ENCODE results near the gene B9D1. TPM values are rescaled to one million over a fixed set of nuclear protein-coding genes. Genes with fewer than 3 reads are reported as not detected.

The B9D1 gene
- total and polyA plus RNA-seq, 2 of the 13 experiments (the other 11 are each of a cell fraction or from before 2014, with no cell fraction given) = 27.7 to 31.1 TPM

GRCh38 chr17:19377602-19378415, 15.3 kb upstream of the B9D1 start (continued):
- TF ChIP-seq GMEB2 (CRISPR knock-in tag; IDR thresholded peaks at IDR 0.05; ENCODE audit: low read depth) (peak; percentile 73; the same call in 1 of the 2 replicates), HNRNPL (IDR thresholded peaks at IDR 0.05; ENCODE audit: low read depth, low read length) (no peak), GMEB1 (CRISPR knock-in tag; IDR thresholded peaks at IDR 0.05; ENCODE audit: borderline replicate concordance) (peak; percentile 93), ZNF746 (CRISPR knock-in tag; IDR thresholded peaks at IDR 0.05) (no peak)

GRCh38 chr17:19376811-19377210, 14.3 kb upstream of the B9D1 start:
- Histone ChIP-seq H3K4me2 (ENCODE audit: low read depth, low read length) (peak overlapping the region; percentile 90), H2AFZ (ENCODE audit: low read length) (no peak overlapping the region), H3K9me3 (ENCODE audit: low read length) (no peaks in the 10 kb centered on the region), H3K79me2 (ENCODE audit: insufficient read depth, low read length) (peaks cover 12% of the 10 kb centered on the region), H3K4me3 (replicated peaks in 1 of 3; ENCODE audit: insufficient read depth in 1 of 3, low read depth in 2 of 3, low read length in 3 of 3) (peak overlapping the region; percentile 61 to 96 (median 87)), H3K9ac (ENCODE audit: insufficient read depth, low read depth, low read length) (peak overlapping the region; percentile 84), H3K36me3 (replicated peaks in 1 of 2; ENCODE audit: control insufficient read depth in 1 of 2, insufficient read depth in 2 of 2, low read length in 2 of 2) (peaks cover 7 to 19% of the 10 kb centered on the region in 2 experiments), H3K27me3 (ENCODE audit: control insufficient read depth in 1 of 2, insufficient read depth in 2 of 2, low read length in 2 of 2) (peaks cover 0 to 2% of the 10 kb centered on the region in 2 experiments; a peak in 1 of 5 replicates), H3K4me1 (ENCODE audit: insufficient read depth, low read length) (peaks cover 33% of the 10 kb centered on the region), H3K27ac (ENCODE audit: extremely low read length, insufficient read depth, low read length) (peak overlapping the region; percentile 93), H4K20me1 (ENCODE audit: insufficient read depth, low read length) (no peaks in the 10 kb centered on the region)
- no TSS peak for BruUV-seq (replicated peaks)
- in situ Hi-C loops (cut with HindIII; ENCODE audit: extremely low pct_ligation_motif_present, low pct_unique_long_range_greater_than_20kb) (no loop called here), intact Hi-C loops (cut with micrococcal nuclease; ENCODE audit: unreplicated experiment) (no loop called here)
- 8% methylated on average over 2 of the region's 2 CpGs for WGBS (ENCODE audit: low lambda C conversion rate)
- FAIRE-seq (no peak), ATAC-seq (no peak), DNase-seq (ENCODE audit: low spot score) (no peak)
- CTCF ChIA-PET (ENCODE audit: low intra/inter-chr PET ratio, low total read pairs) = interaction anchor here (1.6 kb wide), 1 partner anchor 14 kb away, joined by 3 read pairs; the partner anchor contains the start of gene B9D1
- POLR2A ChIA-PET = interaction anchor here (1.2 to 3.1 kb wide), 9 partner anchors 8 to 272 kb away, joined by 3 to 51 read pairs (median 13); partner anchors contain the start of genes ALDH3A2 and B9D1
- TF ChIP-seq ZBTB39 (CRISPR knock-in tag; IDR thresholded peaks at IDR 0.05) (no peak), GTF3A (CRISPR knock-in tag; conservative IDR thresholded peaks at IDR 0.05) (no peak), HDAC2 (CRISPR knock-in tag; IDR thresholded peaks at IDR 0.05) (no peak), GATAD2A (CRISPR knock-in tag; IDR thresholded peaks at IDR 0.05) (no peak), PAX8 (CRISPR knock-in tag; IDR thresholded peaks at IDR 0.05; ENCODE audit: borderline replicate concordance) (no peak), BRF2 (CRISPR knock-in tag; IDR thresholded peaks at IDR 0.05) (no peak), RBFOX2 (IDR thresholded peaks at IDR 0.05; ENCODE audit: low read depth, low read length) (no peak), GZF1 (CRISPR knock-in tag; IDR thresholded peaks at IDR 0.05) (no peak), NR3C1 (CRISPR knock-in tag; IDR thresholded peaks at IDR 0.05) (no peak), E2F2 (CRISPR knock-in tag; IDR thresholded peaks at IDR 0.05; ENCODE audit: borderline replicate concordance) (no peak)
